HG03565 (cell line): ENCODE results near the gene ADARB2.
"Not testable (repeated sequence)": the region's sequence is repeated elsewhere in the genome, so short reads cannot be mapped to it uniquely, and the experiment has no call there.

ENCODE experiments used
- ATAC-seq: cut with Tn5 transposase; IDR thresholded peaks from one replicate; pipeline ENCODE4 v1.9.1; 2021; ENCODE audit warnings: mild to moderate bottlenecking, moderate library complexity; ENCODE audit not compliant: unreplicated experiment

ADARB2 gene

GRCh38 chr10:1362589-1363445 lies 374.5 kb downstream of the ADARB2 start:
- no peak for ATAC-seq

- ATAC-seq, result no peak
These were observed 375.8 kb downstream of the ADARB2 start for GRCh38 chr10:1361411-1362105.

GRCh38 chr10:1360558-1361164 lies 376.7 kb downstream of the ADARB2 start:
- no peak for ATAC-seq

GRCh38 chr10:1360011-1360557 lies 377.2 kb downstream of the ADARB2 start:
- ATAC-seq, result no peak

GRCh38 chr10:1359626-1359955 lies 377.7 kb downstream of the ADARB2 start:
- ATAC-seq, result no peak

GRCh38 chr10:1358860-1359625 lies 378.3 kb downstream of the ADARB2 start:
- no peak for ATAC-seq

GRCh38 chr10:1358147-1358546 lies 379.2 kb downstream of the ADARB2 start:
- no peak for ATAC-seq

- no peak for ATAC-seq
These were observed 381.0 kb downstream of the ADARB2 start for GRCh38 chr10:1356349-1356748.

GRCh38 chr10:1354809-1355710 lies 382.3 kb downstream of the ADARB2 start:
- no peak for ATAC-seq

- ATAC-seq, result not testable (repeated sequence)
These were observed 385.0 kb downstream of the ADARB2 start for GRCh38 chr10:1352296-1352695.

- ATAC-seq, result no peak
These were observed 388.6 kb downstream of the ADARB2 start for GRCh38 chr10:1348773-1349050.

- no peak for ATAC-seq
These were observed 389.2 kb downstream of the ADARB2 start for GRCh38 chr10:1347962-1348772.

GRCh38 chr10:1347525-1347924 lies 389.8 kb downstream of the ADARB2 start:
- no peak for ATAC-seq

GRCh38 chr10:1346201-1346600 lies 391.1 kb downstream of the ADARB2 start:
- ATAC-seq, result no peak

- no peak for ATAC-seq
These were observed 392.0 kb downstream of the ADARB2 start for GRCh38 chr10:1345368-1345767.

GRCh38 chr10:1344846-1345245 lies 392.5 kb downstream of the ADARB2 start:
- no peak for ATAC-seq

GRCh38 chr10:1344408-1344807 lies 392.9 kb downstream of the ADARB2 start:
- ATAC-seq, result no peak

- no peak for ATAC-seq
These were observed 394.1 kb downstream of the ADARB2 start for GRCh38 chr10:1343176-1343575.

GRCh38 chr10:1341052-1341451 lies 396.3 kb downstream of the ADARB2 start:
- ATAC-seq, result not testable (repeated sequence)
